Panc1 (cell line): ENCODE measurements around the gene PECR. TPM values are rescaled to one million over a fixed set of nuclear protein-coding genes. Genes with fewer than 3 reads are reported as not detected.
A peak's percentile ranks its signal among the peaks of the same experiment; 100 is the strongest.

Experiments used
- ATAC-seq: fragments of 200-7000 bp; cut with Tn5 transposase; 2 replicates; pipeline ENCODE4 v1.9.1; 2020; ENCODE audit warnings: mild to moderate bottlenecking, moderate library complexity
- BruUV-seq: library from RNA; stranded (reverse); fragments of 400-500 nt; replicated peaks from 2 replicates; lab custom pipeline; 2021; lab: Mats Ljungman, UMichigan
- CTCF ChIA-PET: fragments of 300-600 bp; sonication (Branson Sonifier 250); formaldehyde crosslinking; loops from one replicate; lab custom pipeline; 2022; ENCODE audit warnings: antibody characterized with exemption; lab: Charles Lee
- POLR2A ChIA-PET: fragments of 300-600 bp; sonication (Branson Sonifier 250); formaldehyde crosslinking; loops from one replicate; lab custom pipeline; 2022; ENCODE audit warnings: antibody characterized with exemption; lab: Charles Lee
- DNase-seq: peaks from one replicate; pipeline ENCODE4 v3.0.0-alpha.2; 2010; ENCODE audit warnings: low read depth, low spot score
- H3K27ac ChIP-seq: 2 replicates; pipeline ENCODE4 v1.5.1; 2011; ENCODE audit warnings: mild to moderate bottlenecking, low read length, inconsistent platforms
- H3K27me3 ChIP-seq: fragments of 200-500 bp; sonication (Bioruptor generic); 2 replicates; pipeline ENCODE4 v1.6.0; 2014; ENCODE audit warnings: low read length, inconsistent platforms; ENCODE audit not compliant: control insufficient read depth, insufficient read depth
- H3K36me3 ChIP-seq: fragments of 200-500 bp; sonication (Bioruptor generic); 2 replicates; pipeline ENCODE4 v1.5.1; 2014; ENCODE audit warnings: inconsistent platforms, mild to moderate bottlenecking, low read length, moderate library complexity; ENCODE audit not compliant: control insufficient read depth, insufficient read depth
- H3K4me1 ChIP-seq: 2 replicates; pipeline ENCODE4 v1.5.1; 2011; ENCODE audit warnings: inconsistent platforms, mild to moderate bottlenecking, low read length, moderate library complexity; ENCODE audit not compliant: control insufficient read depth, insufficient read depth
- H3K4me3 ChIP-seq, 2 experiments: 2 replicates each; pipeline ENCODE4 v1.5.1; 2011 to 2012; ENCODE audit warnings: low read depth in 2 of 2, low read length in 2 of 2, mild to moderate bottlenecking in 2 of 2, inconsistent platforms in 1 of 2, moderate library complexity in 1 of 2
- H3K9me3 ChIP-seq: fragments of 200-500 bp; sonication (Bioruptor generic); 2 replicates; pipeline ENCODE4 v1.5.1; 2014; ENCODE audit warnings: low read depth, mild to moderate bottlenecking, inconsistent platforms, low read length, moderate library complexity; ENCODE audit not compliant: control insufficient read depth, insufficient read depth
- CTCF ChIP-seq: fragments of 450-650 bp; IDR thresholded peaks from 2 replicates; pipeline ENCODE4 v1.5.1; 2017; ENCODE audit warnings: mild to moderate bottlenecking
- POLR2AphosphoS5 ChIP-seq: IDR thresholded peaks from 2 replicates; pipeline ENCODE4 v1.6.1; 2012; ENCODE audit warnings: mild to moderate bottlenecking, low read depth, low read length, moderate library complexity
- REST ChIP-seq, 2 experiments: IDR thresholded peaks; 2 replicates each; pipeline ENCODE4 v1.6.1; 2011 to 2012; ENCODE audit warnings: low read depth in 2 of 2, control low read depth in 1 of 2, low read length in 1 of 2, mild to moderate bottlenecking in 1 of 2, moderate library complexity in 1 of 2; ENCODE audit not compliant: insufficient read depth in 1 of 2
- SIN3A ChIP-seq: IDR thresholded peaks from 2 replicates; pipeline ENCODE4 v1.6.1; 2012; ENCODE audit warnings: low read depth, mild to moderate bottlenecking, low read length, moderate library complexity, borderline replicate concordance; ENCODE audit not compliant: insufficient read depth
- in situ Hi-C: cut with HindIII; loops from 2 replicates; pipeline ENCODE4 v1.10.0; 2016; ENCODE audit warnings: low sequenced_read_pairs, low pct_unique_long_range_greater_than_20kb
- intact Hi-C: fragments of 100-400 bp; cut with micrococcal nuclease; formaldehyde crosslinking; loops from one replicate; pipeline ENCODE4 v1.10.0; 2022; ENCODE audit not compliant: unreplicated experiment
- total RNA-seq: library from RNA; stranded (reverse); gene quantifications from one replicate; pipeline ENCODE4 v1.2.1, GENCODE V29; 2021; ENCODE audit not compliant: unreplicated experiment

PECR gene
- total RNA-seq, 1 experiment from 2014 or later, result 16.5 TPM

GRCh38 chr2:216109962-216110614 is 28.5 kb upstream of the PECR start:
- intact Hi-C loops (no loop called here), in situ Hi-C loops (no loop called here)
- POLR2A ChIA-PET, result interaction anchor here (0.5 kb wide), 1 partner anchor 12 kb away, joined by 3 read pairs; no protein-coding TSS in a partner anchor
- no peak for DNase-seq
- Histone ChIP-seq H3K4me1 (peaks cover 44% of the 10 kb centered on the region), H3K4me3 (peak overlapping the region; percentile 64 to 89), H3K36me3 (peaks cover 40% of the 10 kb centered on the region), H3K9me3 (no peaks in the 10 kb centered on the region), H3K27ac (peak overlapping the region; percentile 94), H3K27me3 (no peaks in the 10 kb centered on the region)
- CTCF ChIA-PET, result interaction anchor here (0.7 kb wide), 1 partner anchor 47 kb away, joined by 3 read pairs; no protein-coding TSS in a partner anchor
- no peak for TF ChIP-seq SIN3A
- TF ChIP-seq CTCF, result peak; percentile 54; the same call in 1 of the 2 replicates
- TSS peak; percentile 81 for BruUV-seq
- no peak for ATAC-seq

GRCh38 chr2:216108967-216109921 is 27.6 kb upstream of the PECR start, which contains the start of gene XRCC5:
XRCC5 (plus strand) TSS chr2:216109348; CDS start chr2:216109437, 89 bp downstream.
- peak; percentile 84 for DNase-seq
- ATAC-seq, result peak; percentile 92
- peaks cover 39% of the 10 kb centered on the region for H3K4me1 ChIP-seq
- intact Hi-C loops (no loop called here), in situ Hi-C loops (no loop called here)
- peak within 1 kb of the TSS; percentile 98 for H3K27ac ChIP-seq
- POLR2A ChIA-PET, result interaction anchor here (0.5 to 0.7 kb wide), 3 partner anchors 55 to 535 kb away, joined by 5 to 7 read pairs (median 5); no protein-coding TSS in a partner anchor
- no peaks in the 10 kb centered on the region for H3K9me3 ChIP-seq
- H3K4me3 ChIP-seq, result peak within 1 kb of the TSS; percentile 64 to 89
- H3K36me3 ChIP-seq, result peaks cover 38% of the 10 kb centered on the region
- no peaks in the 10 kb centered on the region for H3K27me3 ChIP-seq
- BruUV-seq, result no TSS peak
- CTCF ChIA-PET, result interaction anchor here (1.1 kb wide), 1 partner anchor 17 kb away, joined by 3 read pairs; no protein-coding TSS in a partner anchor
- peak; percentile 98 for TF ChIP-seq POLR2AphosphoS5
- peak; percentile 92; the same call in 1 of the 2 replicates for TF ChIP-seq SIN3A
- no peak for TF ChIP-seq CTCF
- TF ChIP-seq REST (IDR thresholded peaks at IDR 0.05; ENCODE audit: insufficient read depth in 1 of 2, low read depth in 2 of 2, low read length in 1 of 2), result 0 out of 4 replicates have a peak, but pooled peaks of 1 of the 2 experiments have one; percentile 30
